RCC 7860 (cell line): ENCODE results near the gene NCDN.

ENCODE experiments used
- DNase-seq: peaks from one replicate; pipeline ENCODE4 v3.0.0-alpha.2; 2015; ENCODE audit warnings: low spot score
- FAIRE-seq: peaks from 2 replicates; lab custom pipeline; 2012; peaks lifted over from hg19 to GRCh38; lab: Jason Lieb, UNC

NCDN gene

GRCh38 chr1:35557611-35558373 is at the start of gene NCDN:
TSS of gene NCDN (plus strand) at chr1:35557799. CDS start at chr1:35558191, 392 bp downstream.
- peak; percentile 69 for FAIRE-seq
- peak; percentile 90 for DNase-seq

GRCh38 chr1:35507947-35508346 is 49.7 kb upstream of the NCDN start:
- DNase-seq (no peak), FAIRE-seq (no peak)

GRCh38 chr1:35509558-35509957 is 48.0 kb upstream of the NCDN start:
- DNase-seq (no peak), FAIRE-seq (no peak)

- FAIRE-seq = no peak
These were observed 46.3 kb upstream of the NCDN start for GRCh38 chr1:35511305-35511704.

GRCh38 chr1:35518183-35518582 is 39.4 kb upstream of the NCDN start:
- no peak for DNase-seq
- no peak for FAIRE-seq

More at GRCh38 chr1:35511305-35511704, 46.3 kb upstream of the NCDN start:
- DNase-seq = no peak

- FAIRE-seq (no peak), DNase-seq (no peak)
These were observed 38.2 kb upstream of the NCDN start for GRCh38 chr1:35519432-35519831.

GRCh38 chr1:35524106-35524505 is 33.5 kb upstream of the NCDN start:
- DNase-seq (no peak), FAIRE-seq (no peak)

- FAIRE-seq (no peak), DNase-seq (no peak)
These were observed 27.4 kb upstream of the NCDN start for GRCh38 chr1:35530168-35530567.

- no peak for DNase-seq
- no peak for FAIRE-seq
These were observed 26.7 kb upstream of the NCDN start for GRCh38 chr1:35530946-35531345.

- no peak for FAIRE-seq
These were observed 26.2 kb upstream of the NCDN start for GRCh38 chr1:35531368-35531767.

GRCh38 chr1:35532497-35533223 is 24.9 kb upstream of the NCDN start:
- DNase-seq = no peak
- no peak for FAIRE-seq

More at GRCh38 chr1:35531368-35531767, 26.2 kb upstream of the NCDN start:
- DNase-seq = no peak

GRCh38 chr1:35533586-35533985 is 24.0 kb upstream of the NCDN start:
- FAIRE-seq (no peak), DNase-seq (no peak)

GRCh38 chr1:35535243-35535642 is 22.4 kb upstream of the NCDN start:
- FAIRE-seq = no peak

GRCh38 chr1:35536556-35537162 is 20.9 kb upstream of the NCDN start:
- FAIRE-seq = no peak
- no peak for DNase-seq

More at GRCh38 chr1:35535243-35535642, 22.4 kb upstream of the NCDN start:
- no peak for DNase-seq

GRCh38 chr1:35537806-35538205 is 19.8 kb upstream of the NCDN start:
- DNase-seq (no peak), FAIRE-seq (no peak)

- FAIRE-seq (no peak), DNase-seq (no peak)
These were observed 18.4 kb upstream of the NCDN start for GRCh38 chr1:35539073-35539823.

- no peak for FAIRE-seq
- no peak for DNase-seq
These were observed 17.8 kb upstream of the NCDN start for GRCh38 chr1:35539824-35540261.

- DNase-seq (no peak), FAIRE-seq (no peak)
These were observed 12.6 kb upstream of the NCDN start for GRCh38 chr1:35544976-35545375.

GRCh38 chr1:35546614-35547013 is 11.0 kb upstream of the NCDN start:
- FAIRE-seq = no peak
- no peak for DNase-seq

- no peak for FAIRE-seq
These were observed 3.7 kb upstream of the NCDN start for GRCh38 chr1:35553851-35554250.

More at GRCh38 chr1:35553851-35554250, 3.7 kb upstream of the NCDN start:
- no peak for DNase-seq
